Measurements from ENCODE around the gene SMG1. TPM values are rescaled to one million over a fixed set of nuclear protein-coding genes. Genes with fewer than 3 reads are reported as not detected.
"Not testable (repeated sequence)": the region's sequence is repeated elsewhere in the genome, so short reads cannot be mapped to it uniquely, and the experiment has no call there.

Gene SMG1
- polyA plus RNA-seq, 10 donors, result 32.6 to 55.0 (median 43.2) TPM

DNA sequence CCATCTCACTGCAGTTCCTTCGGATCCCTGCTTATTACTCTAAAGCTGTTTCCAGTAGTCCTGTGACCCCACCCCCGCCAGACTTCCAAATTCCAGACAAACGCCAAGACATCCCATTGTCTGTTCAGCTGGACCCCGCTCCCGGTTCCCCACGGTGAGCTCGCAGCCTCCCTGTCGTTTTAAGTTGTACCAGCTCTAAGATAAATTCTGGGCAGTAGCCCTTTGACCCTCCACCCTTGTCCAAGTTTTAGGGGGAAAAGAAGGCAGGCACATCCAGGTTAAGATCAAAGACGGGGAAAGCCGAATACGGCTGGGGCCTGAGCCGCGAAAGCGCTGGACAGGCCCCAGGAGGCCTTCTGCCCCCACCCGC is 125.4 kb downstream of the SMG1 start:
- peak in 2 of 3 donors; percentile 17 to 59 for DNase-seq

DNA sequence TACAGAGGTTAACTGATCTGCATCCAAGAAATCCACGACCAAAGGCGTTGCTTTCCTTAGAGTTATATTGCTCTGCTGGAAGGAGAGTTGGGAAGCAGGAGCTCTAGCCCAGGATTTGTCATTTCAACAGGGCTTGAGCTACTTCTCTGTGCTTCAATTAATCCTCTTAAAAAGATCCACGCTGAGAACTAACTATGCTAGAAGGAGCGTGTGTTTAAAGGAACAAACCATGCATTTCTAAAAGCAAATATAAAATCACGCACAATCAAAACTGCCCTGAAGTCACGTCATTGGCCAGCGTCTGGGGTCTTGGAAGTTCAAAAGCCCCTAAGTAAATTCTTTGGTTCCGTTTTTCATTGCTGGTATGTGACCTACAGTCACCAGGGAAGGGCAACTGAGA is 125.9 kb downstream of the SMG1 start:
- no peak for DNase-seq

DNA sequence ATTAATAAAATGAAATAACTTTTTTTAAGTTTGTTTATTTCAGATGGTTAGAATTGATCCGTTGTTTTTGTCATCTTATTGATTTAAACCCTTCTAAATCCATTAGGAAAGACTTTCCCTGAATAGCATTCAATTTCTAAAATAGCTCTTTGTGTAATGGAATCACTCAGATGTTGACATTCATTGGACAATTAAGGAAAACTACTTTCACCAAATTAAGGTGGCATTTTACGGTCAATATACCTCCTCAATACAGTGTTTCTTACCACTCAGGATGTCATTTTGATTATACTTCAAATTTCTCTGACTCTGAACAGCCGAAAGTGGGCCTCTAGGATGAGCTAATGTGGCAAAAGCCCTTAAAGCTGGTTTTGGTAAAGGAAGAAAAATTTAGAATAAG is 126.7 kb downstream of the SMG1 start:
- DNase-seq, result no peak

DNA sequence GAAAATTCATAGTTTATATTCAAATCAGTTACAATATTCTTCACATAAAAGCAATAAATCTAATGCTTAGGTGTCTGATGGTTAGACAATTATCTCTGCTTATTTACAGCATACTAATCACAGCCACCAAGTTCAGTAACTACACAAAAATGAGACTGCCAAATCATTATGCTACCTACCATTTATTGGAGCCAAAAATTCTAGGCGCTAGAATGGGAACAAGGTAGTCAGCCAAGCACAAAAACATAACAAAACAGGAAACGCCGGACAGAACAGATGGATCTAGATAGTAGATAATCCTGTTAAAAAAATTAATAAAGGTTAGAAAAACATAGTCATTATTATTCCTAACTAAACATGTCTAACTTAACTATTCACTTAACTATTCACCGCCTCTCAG is 128.5 kb downstream of the SMG1 start:
- DNase-seq, result no peak

DNA sequence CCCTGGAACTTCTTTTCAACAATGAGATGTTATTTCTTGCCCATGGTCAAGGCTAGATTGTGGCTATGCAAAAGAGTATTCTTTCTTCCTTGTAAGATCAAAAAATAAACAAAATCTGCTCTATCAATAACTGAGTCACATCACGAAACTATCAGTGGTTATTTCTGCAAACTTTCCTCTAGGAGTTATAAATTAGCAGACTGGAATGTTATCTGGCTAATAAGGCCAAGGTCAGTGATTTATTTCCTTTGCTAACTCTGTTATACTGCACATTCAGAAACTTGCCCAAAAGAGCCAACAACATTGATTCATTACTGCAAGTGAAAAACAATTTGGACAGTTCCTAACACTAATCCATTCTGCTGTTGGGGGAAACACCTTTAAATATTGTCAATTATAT is 129.8 kb downstream of the SMG1 start:
- no peak for DNase-seq

DNA sequence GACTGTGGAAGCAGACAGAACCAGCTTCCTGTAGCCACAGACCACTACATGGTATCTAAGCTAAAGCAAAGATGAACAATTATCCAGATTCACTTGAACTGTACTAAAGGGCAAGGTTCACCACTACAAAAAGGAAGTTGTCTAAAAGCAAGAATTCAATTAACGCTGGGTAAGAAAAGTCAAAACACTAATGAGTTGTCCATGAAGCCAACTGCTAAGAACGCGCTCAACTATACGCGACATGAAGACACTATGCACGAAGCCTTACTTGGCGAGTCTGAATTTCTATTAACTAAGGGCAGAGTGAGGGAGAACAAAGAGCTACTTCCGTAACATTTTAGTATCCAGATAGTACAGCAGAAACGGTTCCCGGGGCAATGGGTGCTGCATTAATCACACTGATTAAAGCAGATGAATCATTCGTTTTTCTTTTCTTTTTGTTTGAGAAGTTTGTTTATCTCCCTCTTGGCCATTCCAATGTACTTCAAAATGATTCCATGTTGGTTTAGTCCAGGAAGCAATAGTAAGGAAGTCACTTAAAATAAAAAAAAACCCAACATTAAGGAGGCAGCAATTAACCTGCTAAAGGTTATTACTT is 133.3 kb downstream of the SMG1 start:
- DNase-seq, result no peak

DNA sequence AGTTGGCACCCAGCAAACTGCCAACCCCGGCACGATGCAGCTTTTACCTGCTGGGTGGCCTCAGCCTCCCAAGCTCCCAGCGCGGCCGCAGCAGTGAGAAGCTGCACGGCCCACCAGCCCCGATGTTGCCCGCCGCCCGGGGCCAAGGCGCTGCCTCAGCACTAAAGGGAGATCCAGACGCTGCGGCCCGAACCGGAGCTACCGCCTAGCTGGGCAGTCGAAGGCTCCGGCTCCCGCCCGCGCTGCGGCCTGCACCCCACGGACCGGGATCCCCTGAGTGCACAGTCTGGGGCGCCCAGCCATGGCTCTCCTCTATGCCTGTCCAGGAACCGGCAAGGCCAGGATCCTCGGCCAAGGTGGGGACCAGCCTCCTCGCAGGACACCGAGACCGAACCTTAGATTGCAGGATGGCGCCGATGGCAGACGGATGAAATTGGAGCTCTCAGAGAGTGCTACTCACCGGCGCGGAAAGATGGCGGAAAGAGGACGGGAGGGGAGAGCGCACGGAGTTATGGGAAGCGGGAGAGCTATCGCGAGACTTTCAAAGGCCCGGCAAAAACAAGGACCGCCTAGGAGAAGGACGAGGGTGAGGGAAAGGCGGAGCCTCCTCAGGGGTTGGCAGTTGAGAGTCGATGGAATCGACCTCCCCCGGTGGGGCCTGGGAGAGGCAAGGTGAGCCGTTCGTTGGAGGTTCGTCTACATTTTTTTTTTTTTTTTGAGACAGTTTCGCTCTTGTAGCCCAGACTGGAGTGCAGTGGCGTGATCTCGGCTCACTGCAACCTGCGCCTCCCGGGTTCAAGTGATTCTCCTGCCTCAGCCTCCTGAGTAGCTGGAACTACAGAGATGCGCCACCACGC is 136.1 kb downstream of the SMG1 start, which contains the start of gene RPS15A:
RPS15A (minus strand) TSS at position 485 of the 857 bp plus-strand sequence. CDS start 1,221 bp downstream, outside the sequence.
- peak; percentile 98 to 99 (median 98) for DNase-seq

DNA sequence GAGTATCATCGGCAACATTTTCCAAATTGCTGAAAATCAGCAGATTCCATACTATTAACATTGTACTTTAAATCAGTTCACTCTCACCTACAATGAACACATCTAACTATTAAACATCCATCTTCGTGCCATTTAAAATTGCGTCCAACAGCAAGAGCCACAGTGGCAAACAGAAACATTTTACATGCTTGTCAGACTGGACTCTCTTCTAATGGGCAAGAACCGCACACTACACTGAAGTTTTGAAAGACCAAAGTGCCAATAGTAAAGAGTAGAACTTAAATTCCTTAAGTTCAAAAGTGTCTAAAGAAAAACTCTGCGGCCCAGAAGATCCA is 136.7 kb downstream of the SMG1 start:
- DNase-seq, result no peak

DNA sequence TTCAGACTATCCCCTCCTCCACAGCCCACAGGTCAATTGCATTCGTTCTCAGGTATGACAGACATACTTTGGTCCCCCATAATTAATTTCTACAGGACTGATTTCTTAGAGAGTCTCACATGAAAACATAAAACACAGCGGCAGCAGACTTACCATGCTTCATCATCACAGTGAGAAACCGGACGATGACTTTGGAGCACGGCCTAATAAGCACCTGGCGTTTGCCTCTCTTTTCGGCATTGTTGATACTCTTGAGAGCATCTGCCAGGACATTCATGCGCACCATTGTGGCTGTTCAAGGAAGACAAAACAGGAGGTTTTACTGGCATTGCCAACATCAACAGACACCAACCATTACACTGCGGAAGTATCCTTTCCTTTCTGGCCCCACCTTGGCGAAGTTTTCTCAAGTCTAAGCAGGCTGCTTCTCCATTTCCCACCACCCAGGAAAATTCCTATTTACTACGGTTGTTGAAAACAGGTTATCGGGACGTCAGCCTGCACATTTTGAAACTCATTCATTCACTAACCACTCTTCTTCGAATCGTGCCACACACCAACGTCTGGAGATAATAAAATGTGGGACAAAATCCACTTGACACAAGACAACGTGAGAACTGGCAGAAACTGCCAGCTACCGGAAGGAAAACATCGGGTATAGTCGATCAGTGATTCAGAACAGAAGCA is 137.2 kb downstream of the SMG1 start:
- DNase-seq, result no peak

DNA sequence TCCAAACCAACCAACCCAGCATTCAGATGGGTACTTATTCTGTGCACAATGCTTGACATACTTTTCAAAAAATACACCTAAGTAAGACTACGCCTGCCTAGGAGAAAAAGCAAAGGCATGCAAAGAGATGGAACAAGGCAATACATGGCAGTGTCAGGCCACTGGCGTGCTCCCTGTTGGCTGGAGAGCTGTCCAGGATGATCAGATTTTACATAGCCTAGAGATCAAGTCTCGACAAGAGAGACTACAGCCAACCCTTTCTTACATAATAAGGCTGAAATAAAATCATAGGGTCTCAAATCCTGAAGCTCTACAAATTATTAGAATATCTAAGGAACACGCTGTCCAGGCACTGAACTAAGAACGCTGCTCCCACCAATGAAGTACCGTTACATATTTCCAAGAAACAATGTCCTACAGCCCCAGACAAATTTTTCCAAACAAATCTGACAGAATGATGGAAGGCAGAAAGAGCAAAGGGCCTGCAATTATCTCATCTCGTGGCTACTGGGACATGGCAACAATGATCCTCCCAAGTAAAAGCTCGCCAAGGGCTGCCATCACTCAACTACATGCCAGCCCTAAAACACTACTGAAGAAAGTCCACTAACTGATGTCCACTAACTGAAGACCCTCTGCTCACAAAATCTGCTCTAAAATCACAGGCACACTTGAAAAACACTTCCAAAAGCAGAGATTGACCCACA is 141.1 kb downstream of the SMG1 start:
- DNase-seq, result no peak

DNA sequence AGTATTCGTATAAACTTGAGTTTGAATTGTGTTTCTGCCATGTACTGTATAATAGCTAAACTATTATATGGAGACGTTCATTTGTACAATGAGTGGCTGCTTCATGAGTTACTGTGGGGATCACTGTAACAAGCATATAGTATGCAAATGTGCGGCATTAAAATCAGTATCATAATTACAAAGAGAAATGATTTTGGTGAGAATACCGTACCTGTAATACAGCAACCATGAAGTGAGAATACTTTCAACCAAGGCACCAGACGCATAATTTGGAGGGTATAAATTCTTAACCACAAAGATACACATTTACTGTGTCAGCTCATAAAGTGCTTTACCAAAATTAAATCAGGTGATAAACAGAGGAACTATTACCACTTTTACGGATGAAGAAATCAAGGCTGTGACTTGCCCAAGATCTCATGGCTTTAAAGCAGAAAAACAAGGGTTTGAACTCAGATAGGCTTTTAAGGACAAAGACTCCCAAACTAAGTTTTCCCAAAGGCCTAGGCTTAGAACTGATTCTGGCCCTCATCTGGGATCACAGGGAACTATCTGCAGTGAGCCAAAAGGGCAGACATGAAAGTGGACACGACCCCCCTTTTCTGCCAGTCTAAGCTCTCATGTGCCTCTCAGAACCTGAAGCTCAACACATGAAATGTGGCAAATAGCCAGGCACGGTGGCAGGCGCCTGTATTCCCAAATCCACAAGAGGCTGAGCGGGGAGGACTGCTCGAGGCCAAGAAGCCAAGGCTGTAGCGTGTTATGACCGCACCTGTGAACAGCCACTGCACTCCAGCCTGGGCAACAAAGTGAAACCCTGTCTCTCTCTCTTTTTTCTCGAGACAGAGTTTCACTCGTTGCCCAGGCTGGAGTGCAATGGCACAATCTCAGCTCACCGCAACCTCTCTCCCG is 142.5 kb downstream of the SMG1 start:
- no peak for DNase-seq

DNA sequence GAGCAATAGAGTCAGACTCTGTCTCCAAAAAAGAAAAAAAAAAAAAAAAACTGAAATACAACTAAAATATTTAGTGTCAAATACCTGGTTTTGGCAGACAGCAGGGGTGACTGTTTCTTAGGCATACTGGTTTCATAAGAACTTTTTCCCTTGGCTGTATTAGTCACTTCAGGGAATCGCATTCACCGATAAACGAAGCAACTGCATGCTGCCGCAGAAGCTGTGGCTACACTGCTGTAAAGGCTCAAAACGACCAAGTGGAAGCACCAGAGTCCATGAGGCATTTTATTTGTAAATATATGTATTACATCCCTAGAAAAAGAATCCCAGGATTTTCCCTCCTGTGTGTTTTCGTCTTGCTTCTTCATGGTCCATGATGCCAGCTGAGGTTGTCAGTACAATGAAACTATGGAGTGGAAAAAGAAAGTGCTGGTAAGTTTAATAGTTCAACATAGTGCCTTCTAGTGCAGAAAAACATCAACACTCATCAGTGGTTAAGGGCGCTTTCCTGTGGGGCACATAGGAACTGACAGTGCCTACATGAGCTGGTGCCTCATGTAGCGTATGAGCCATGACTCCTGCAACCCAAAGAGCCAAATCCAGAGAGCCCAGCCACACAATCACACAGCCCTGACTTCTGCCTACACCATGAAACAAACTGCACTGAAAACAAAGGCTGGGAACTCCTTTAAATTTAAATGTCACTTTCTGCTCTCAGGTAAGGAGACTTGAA is 143.3 kb downstream of the SMG1 start:
- DNase-seq, result no peak

DNA sequence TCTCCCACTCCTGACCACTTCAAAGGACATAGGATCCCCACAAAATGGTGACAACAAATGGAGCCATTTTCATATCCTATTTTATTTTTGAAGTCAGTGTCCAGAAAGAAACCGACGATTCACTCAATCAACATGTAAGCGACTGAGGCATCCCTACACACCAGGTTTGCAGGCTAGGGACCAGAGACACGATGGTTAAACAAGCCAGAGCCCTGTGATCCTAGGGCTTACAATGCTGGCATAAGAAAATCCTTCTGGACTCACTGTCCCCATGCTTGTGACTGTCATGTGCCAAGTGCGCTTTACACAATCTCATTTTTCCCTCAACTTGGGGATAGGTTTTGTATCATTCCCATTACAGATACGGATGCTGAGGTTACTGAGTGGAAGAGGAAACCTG is 145.0 kb downstream of the SMG1 start:
- not testable (repeated sequence) for DNase-seq

DNA sequence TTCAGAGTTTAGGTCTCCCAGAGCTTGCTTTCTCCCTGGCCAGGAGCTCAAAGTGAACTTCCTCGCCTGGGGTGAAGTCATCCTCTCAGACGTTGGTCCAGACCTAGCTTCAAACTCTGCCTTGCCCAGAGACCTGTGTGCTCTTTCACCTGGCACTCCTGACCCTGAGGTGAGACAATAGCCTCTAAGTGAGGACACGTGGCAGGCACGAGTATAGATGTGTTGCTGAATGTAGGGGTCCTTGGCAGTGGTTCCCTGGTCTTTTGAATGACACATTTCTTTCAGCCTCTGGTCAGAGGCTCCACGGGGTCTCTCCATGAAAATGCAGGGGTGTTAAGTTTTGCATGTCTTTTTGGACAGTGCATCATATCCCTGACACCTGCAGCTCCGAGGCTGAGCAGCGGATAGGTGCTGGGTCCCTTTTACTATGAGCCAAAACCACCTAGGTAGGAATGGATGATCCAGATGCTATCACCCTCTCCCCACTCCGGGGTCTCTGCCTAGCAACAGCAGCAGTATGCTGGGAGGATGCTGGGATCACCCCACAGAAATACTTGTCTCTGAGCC is 145.7 kb downstream of the SMG1 start:
- peak in 1 of 3 donors; percentile 20 for DNase-seq

DNA sequence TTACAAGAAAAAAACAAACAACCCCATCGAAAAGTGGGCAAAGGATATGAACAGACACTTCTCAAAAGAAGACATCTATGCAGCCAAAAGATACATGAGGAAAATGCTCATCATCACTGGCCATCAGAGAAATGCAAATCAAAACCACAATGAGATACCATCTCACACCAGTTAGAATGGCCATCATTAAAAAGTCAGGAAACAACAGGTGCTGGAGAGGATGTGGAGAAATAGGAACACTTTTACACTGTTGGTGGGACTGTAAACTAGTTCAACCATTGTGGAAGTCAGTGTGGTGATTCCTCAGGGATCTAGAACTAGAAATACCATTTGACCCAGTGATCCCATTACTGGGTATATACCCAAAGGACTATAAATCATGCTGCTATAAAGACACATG is 148.5 kb downstream of the SMG1 start:
- DNase-seq, result not testable (repeated sequence)

DNA sequence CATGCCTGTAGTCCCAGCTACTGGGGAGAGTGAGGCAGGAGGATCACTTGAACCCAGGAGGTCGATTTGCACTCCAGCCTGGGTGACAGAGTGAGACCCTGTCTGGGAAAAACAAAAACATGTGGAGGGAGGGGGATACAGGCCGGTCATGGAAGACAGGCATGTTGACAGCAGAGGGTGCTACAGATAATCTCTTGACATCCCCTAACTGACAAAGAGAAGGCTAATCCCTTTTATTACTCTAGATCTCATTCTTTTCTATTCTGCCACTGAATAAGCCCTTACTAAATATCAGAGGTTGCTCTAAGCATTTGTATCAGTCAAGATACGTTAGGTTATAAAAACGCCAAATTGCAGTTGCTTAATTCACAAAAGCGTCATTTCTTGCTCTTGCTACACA is 149.9 kb downstream of the SMG1 start:
- not testable (repeated sequence) for DNase-seq

DNA sequence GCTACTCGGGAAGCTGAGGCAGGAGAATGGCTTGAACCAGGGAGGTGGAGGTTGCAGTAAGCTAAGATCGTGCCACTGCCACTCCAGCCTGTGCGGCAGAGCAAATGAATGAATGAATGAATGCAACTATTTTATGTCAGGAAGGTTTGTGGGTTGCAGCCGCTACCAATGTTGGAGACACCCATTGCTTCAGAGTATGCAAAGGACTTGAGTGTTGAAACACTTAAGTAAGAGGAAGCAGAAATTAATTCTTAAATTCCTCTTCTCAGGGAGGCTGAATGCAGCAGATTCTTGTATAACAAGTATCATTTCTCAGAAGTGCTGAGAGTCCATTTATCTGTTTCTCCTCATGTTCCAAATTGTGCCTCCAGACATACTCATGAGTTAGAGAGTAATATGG is 151.6 kb downstream of the SMG1 start:
- DNase-seq, result not testable (repeated sequence)

DNA sequence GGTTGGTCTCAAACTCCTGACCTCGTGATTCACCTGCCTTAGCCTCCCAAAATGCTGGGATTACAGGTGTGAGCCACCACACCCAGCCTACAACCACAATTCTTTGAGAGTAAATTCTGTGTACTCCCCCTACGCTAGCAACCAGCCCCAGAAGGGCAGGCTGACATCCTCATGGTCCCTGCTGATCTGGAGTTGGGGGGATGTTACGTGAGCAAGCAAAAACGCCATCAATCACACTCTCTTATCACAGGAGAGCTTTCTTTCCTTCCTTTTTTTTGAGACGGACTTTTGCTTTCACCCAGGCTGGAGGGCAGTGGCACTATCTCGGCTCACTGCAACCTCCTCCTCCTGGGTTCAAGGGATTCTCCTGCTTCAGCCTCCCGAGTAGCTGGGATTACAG is 154.0 kb downstream of the SMG1 start:
- DNase-seq, result not testable (repeated sequence)

DNA sequence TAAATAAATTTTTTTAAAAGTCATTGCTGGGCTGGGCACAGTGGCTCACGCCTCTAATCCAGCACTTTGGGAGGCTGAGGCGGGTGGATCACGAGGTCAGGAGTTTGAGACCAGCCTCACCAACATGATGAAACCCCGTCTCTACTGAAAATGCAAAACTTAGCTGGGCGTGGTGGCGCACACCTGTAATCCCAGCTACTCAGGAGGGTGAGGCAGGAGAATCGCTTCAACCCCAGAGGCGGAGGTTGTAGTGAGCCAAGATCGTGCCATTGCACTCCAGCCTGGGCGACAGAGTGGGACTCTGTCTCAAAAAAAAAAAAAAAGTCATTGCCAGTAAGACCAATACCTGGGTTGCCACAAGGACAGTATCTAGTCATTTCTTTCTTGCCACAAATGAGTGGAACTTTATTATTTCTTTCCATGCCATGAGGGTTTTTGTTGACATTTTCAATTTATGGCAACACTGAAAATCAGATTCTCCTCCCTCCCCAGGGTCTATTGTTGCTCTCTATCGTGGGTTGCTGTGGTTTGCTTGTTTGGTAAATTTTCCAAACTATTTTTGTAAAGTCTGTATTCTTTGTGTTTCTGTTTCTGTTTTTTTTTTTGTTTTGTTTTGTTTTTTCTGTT is 155.8 kb downstream of the SMG1 start:
- not testable (repeated sequence) for DNase-seq

DNA sequence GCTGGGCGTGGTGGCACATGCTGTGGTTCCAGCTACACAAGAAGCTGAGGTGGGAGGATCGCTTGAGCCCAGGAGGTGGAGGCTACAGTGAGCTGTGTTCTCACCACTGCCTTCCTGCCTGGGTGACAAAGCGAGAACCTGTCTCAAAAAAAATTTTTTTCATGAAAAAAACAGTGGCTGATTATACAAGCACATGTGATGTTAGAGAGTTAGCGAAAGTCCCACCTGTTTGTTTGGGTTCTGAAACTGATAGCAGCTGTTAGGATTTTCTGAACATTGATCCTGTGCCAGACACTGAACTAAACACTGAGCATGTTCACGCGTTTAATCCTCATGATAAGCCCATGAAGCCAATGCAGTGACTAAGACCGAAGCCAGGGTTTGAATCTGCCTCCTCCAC is 159.0 kb downstream of the SMG1 start:
- DNase-seq, result not testable (repeated sequence)
